Head of caudate nucleus (tissue), 42 donors: Measurements from ENCODE around the gene OR52E4.

Experiments used
- DNase-seq, 42 donors: peaks; one replicate each; pipeline versions ENCODE4 v3.0.0 to v3.0.0-alpha.2; 2020 to 2021; ENCODE audit warnings: mixed read lengths in 7 of 42
- intact Hi-C: fragments of 100-400 bp; cut with DNase I; formaldehyde crosslinking; loops from one replicate; pipeline ENCODE4 v1.15.0; 2022

OR52E4 gene

DNA sequence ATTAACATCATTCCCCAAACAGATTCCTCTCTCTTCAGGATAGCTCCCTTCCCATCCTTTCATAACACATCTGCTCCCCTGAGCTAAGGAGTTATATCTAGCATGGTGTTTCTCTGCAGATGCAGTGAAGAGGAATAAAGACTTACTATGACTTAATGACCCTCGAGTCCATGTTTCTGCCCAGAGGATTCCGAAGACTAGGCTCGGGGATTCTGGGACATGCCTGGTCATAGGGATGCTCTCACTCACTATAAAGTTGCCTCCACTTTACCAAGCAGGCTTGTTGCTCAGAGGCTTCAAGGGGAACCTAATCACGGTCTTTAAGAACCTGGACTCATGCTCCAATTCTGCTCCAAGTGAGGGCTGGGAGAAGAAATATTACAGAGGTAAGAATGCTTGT is at the start of gene OR52E4:
OR52E4 (plus strand) TSS at position 301 of the 400 bp plus-strand sequence. CDS start 3,664 bp downstream, outside the sequence.
- no peak for DNase-seq
- intact Hi-C loops: no loop called here

DNA sequence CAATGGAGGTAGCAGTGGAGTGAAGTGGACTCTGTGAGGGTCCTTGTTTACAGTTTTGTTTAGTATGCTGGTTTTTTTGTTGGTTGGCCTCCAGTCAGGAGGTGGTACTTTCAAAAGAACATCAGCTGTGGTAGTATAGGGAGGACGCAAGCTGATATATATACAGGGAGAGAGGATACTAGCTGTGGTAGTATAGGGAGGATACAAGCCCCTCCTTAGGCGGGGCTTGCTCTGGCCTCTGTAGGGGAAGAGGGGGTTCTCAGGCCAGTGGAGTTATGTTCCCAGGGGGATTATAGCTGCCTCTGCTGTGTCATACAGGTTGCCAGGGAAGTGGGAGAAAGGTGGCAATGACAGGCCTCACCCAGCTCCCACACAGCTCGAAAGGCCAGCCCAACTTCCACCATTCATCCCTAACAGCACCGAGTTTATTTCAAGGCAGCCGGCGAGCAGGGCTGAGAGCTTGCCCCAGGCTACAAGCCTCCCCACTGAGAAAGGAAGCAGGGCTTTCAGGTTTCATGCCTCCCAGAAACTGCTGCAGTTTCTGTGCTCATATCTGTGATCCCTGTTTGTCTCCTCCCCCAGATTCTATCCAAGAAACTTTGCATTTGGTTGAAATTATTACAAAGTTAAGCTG is 49.1 kb upstream of the OR52E4 start:
- intact Hi-C loops: no loop called here
- DNase-seq: no peak

DNA sequence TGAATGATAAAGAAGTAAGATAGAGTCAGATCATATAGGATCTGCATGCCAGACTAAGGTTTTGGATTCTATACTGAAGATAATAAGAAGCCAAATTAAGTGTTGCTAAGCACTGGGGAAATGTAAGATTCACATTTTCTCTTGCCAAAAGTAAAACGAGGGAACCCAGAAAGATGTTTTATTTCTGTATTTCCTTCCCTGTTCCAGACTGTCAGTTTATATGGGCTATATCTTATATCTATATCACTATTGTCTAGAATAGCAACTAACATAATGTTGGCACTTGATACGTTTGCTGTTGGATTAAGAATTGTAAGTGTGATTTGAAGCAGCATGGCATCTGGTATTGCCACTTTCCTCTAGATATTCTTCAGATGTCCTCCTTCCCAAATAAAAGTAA is 47.0 kb upstream of the OR52E4 start:
- no peak for DNase-seq

DNA sequence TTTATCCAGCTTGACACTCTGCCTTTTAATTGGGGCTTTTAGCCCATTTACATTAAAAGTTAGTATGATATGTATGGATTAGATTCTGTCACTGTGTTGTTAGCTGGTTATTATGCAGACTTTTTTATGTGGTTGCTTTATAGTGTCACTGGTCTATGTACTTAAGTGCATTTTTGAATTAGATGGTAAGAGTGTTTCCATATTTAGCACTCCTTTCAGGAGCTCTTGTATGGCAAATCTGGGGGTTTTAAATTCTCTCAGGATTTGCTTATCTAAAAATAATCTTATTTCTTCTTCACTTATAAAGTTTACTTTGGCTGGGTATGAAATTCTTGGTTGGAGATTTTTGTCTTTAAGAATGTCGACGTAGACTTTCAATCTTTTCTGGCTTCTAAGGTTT is 42.7 kb upstream of the OR52E4 start:
- intact Hi-C loops: no loop called here
- DNase-seq: no peak

More for the DNA sequence above, 47.0 kb upstream of the OR52E4 start:
- intact Hi-C loops: no loop called here

DNA sequence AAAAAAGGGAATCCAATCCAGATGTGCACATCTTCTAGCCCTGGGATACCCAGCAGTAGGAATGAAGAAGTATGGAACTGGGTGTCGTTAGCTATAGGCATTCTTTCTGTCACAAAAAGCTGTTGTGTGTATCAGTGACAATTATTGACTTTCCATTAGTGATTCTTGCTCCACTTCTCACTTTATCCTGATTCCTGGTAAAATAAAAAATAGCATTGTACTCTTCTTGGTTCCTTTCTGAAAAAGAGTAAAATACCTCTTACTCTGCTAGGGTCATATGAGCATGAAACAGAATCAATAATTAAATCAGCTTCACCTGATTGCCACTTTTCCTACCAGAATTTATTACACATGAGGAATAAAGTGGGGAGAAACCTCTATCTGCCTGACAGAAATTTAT is 38.6 kb upstream of the OR52E4 start, which contains the start of gene OR52E6:
OR52E6 (minus strand) TSS at position 101 of the 400 bp plus-strand sequence; CDS start at position 101, 0 bp downstream.
- no peak for DNase-seq
- intact Hi-C loops: no loop called here

DNA sequence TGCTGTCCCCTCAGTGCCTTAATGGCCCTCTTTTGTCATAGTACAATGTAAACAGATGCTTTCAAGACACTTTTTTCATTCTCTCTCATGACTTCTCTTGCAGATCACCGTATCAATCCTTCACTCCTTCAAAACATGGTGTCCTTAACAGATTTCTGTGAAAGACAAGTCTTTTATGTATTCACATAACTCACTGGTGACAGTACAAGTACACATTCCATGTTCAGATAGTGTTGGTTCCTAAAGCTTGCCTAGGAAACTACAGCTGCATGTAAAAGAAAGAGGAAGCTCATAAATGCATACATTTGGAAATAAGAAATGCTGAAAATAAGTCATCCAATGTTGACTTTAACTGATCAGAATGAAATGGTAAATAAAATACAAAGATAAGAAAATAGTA is 33.7 kb upstream of the OR52E4 start:
- intact Hi-C loops: no loop called here
- no peak for DNase-seq

GRCh38 chr11:5847711-5848110 is 32.7 kb upstream of the OR52E4 start:
- intact Hi-C loops: no loop called here
- no peak for DNase-seq

GRCh38 chr11:5851002-5851401 is 29.4 kb upstream of the OR52E4 start:
- no peak for DNase-seq
- intact Hi-C loops: no loop called here

- intact Hi-C loops: no loop called here
- no peak for DNase-seq
Observed at GRCh38 chr11:5857590-5857989, 22.8 kb upstream of the OR52E4 start, which contains the start of gene OR52E8. Gene OR52E8 (minus strand): TSS chr11:5857690. CDS start chr11:5857690, 0 bp downstream.

GRCh38 chr11:5865826-5866225 is 14.6 kb upstream of the OR52E4 start:
- intact Hi-C loops: no loop called here

DNA sequence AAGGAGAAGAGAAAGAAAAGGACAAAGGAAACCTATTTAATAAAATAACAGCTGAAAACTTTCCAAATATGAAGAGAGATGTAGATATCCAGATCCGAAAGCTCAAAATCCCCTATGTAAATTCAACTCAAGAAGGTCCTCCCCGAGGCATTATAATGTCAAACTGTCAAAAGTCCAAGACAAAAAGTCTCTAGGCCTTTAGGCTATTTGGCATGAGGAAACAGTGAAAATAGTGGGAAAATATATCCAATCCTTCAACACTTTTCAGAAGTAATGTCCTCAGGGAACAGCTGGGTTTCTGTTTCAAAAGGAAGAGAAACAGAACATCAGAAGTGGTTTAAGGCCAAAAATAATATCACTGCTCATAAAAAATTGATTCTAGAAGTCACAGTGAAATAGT is 1.9 kb upstream of the OR52E4 start:
- DNase-seq: no peak
- intact Hi-C loops: no loop called here

More at GRCh38 chr11:5865826-5866225, 14.6 kb upstream of the OR52E4 start:
- no peak for DNase-seq

GRCh38 chr11:5881756-5882155 is 1.3 kb downstream of the OR52E4 start:
- DNase-seq: no peak
- intact Hi-C loops: no loop called here

GRCh38 chr11:5887172-5887571 is 6.7 kb downstream of the OR52E4 start:
- intact Hi-C loops: no loop called here

GRCh38 chr11:5887661-5888060 is 7.2 kb downstream of the OR52E4 start:
- intact Hi-C loops: no loop called here

More at GRCh38 chr11:5887172-5887571, 6.7 kb downstream of the OR52E4 start:
- no peak for DNase-seq

DNA sequence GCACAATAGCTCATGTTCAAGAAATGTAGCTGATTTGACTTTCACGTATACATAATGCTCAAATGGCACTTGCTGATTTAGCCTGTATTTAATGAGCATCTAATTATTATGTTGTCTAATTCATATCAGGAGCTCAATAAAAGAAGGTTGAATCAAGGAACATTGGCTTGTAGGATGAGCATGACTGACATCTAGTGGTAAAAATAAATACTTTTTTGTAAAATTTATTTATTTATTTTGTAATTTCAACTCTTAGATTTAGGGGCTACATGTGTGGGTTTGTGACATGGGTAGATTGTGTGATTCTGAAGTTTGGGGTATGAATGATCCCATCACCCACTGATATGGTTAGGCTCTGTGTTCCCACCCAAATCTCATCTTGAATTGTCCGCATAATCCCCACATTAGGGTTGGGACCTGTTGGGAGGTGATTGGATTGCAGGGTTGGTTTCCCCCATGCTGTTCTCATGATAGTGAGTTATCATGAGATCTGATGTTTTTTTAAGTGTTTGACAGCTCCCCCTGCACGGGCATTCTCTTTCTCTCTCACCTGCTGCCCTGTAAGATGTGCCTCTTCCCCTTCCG is 10.9 kb downstream of the OR52E4 start:
- DNase-seq: no peak
- intact Hi-C loops: no loop called here

More at GRCh38 chr11:5887661-5888060, 7.2 kb downstream of the OR52E4 start:
- DNase-seq: no peak

DNA sequence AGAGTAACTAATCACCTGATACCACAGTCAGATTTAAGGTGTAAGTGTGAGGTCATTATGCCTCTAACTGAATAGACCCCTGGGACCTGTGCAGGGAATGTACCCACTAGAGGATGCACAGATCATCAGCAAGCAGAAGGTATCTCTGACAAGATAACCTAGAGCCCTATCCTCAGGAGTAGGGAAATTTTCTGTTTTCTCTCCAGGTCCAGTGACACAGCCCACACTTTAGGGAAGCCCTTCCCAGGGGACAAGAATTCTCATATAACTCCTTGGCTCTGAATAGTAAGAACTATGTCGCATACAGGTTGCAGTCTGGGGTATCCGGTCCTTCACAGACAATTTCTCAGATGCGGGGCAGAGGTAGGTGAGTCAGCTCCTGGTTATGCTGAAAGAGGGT is 12.5 kb downstream of the OR52E4 start, which contains the start of gene OR52E5:
OR52E5 (plus strand) TSS at position 301 of the 400 bp plus-strand sequence. CDS start 7,569 bp downstream, outside the sequence.
- intact Hi-C loops: no loop called here
- no peak for DNase-seq

DNA sequence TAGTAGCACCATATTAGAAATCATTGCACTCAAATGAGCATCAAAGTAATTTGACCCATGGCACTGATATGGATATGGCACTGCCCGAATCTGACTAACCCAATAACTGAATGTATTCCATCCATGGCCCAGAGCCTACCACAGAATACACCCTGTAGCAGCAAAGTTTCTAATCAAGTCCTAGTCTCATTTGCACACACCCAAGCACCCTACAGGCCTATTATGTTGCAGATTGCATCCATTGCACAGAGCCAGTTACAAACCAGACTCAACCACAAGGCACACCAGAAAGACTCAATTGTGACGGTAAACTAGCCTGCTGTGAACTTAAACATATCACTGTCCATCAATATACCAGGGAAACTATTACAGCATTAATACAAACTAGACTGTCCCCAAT is 19.1 kb downstream of the OR52E4 start:
- DNase-seq: no peak
- intact Hi-C loops: no loop called here

DNA sequence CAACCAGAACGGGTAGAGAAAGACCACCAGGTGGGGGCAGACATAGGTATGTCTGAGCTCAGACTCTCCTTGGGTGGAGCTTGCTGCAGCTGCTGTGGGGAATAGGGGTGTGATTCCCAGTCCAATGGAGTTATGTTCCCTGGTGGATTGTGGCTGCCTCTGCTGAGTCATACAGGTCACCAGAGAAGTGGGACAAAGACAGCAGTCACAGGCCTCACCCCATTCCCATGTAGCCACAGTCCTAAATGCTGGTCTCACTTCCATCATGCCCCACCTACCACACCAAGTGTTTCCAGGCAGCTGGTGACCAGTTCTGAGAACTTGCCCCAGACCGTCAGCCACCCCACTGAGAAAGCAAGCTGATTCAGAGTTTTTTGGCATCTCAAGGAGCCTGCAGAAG is 30.1 kb downstream of the OR52E4 start:
- DNase-seq: no peak
- intact Hi-C loops: no loop called here

GRCh38 chr11:5922749-5923426 is 42.5 kb downstream of the OR52E4 start:
- intact Hi-C loops: no loop called here

GRCh38 chr11:5923427-5923776 is 43.0 kb downstream of the OR52E4 start:
- no peak for DNase-seq

More at GRCh38 chr11:5922749-5923426, 42.5 kb downstream of the OR52E4 start:
- DNase-seq: no peak

More at GRCh38 chr11:5923427-5923776, 43.0 kb downstream of the OR52E4 start:
- intact Hi-C loops: no loop called here
